GM12878 (cell line): ENCODE measurements around the gene LIM2. TPM values are rescaled to one million over a fixed set of nuclear protein-coding genes. Genes with fewer than 3 reads are reported as not detected.

Experiments
- NBN ChIP-seq: fragments of 450-650 bp; IDR thresholded peaks from 2 replicates; pipeline ENCODE4 v1.6.1; 2016
- RAD21 ChIP-seq: IDR thresholded peaks from 2 replicates; pipeline ENCODE4 v1.6.1; 2011; ENCODE audit warnings: mild to moderate bottlenecking, low read depth, low read length, moderate library complexity; ENCODE audit not compliant: insufficient read depth
- polyA plus RNA-seq, 11 experiments: library from polyadenylated mRNA; depleted of rRNA in 4 of 11; unstranded in 6 of 11; stranded (reverse) in 5 of 11; fragments of >200 nt; fragmentation: Nextera tagmentation in 4 of 11; fragmentation: Illumina TruSeq in 1 of 11; extraction: Ambion mirVana in 4 of 11; extraction: Trizol in 1 of 11; gene quantifications; 1 replicate in 1 of 11; 2 replicates in 10 of 11; pipeline versions ENCODE4 v1.2.1 to v1.2.3, GENCODE V29; 2011 to 2016; ENCODE audit warnings: inconsistent platforms in 2 of 11, missing spikeins in 2 of 11, low read depth in 1 of 11
- total RNA-seq, 4 experiments: library from RNA; depleted of rRNA in 3 of 4; stranded (reverse); fragments of >200 nt in 3 of 4; fragmentation: Illumina TruSeq in 1 of 4; extraction: Trizol in 1 of 4; gene quantifications; 2 replicates each; pipeline versions ENCODE4 v1.2.1 to v1.2.3, GENCODE V29; 2013 to 2021

The LIM2 gene
- total and polyA plus RNA-seq, 10 of the 15 experiments (the other 5 are each of a cell fraction or from before 2014, with no cell fraction given), result not detected

DNA sequence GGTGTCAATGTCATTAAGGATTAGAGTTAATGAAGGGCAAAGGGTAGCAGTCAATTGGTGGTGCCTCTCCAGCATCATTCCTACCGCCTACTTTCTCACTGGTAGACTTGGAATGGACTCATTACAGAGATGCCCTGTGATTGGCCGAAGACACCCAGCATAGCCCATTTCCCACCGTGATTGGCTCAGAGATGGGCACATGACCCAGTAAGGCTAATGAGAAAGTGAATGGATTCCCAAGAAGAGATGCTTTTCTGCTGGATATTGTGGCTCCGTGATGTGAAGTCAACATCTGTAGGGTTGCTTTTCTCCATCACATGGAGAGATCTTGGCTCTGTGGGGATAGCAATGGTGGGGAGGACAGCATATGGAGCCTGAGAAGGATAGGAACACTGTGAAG lies 57.4 kb downstream of the LIM2 start (continued):
- no peak for TF ChIP-seq NBN
- TF ChIP-seq RAD21, result no peak
- TF ChIP-seq, all 136 proteins: peak for 0

Other genes with a start within 250 kb of the LIM2 start
Only the 7 nearest of the 16 such genes appear.
- 0.16 and 0.23 TPM in 2 replicates for gene VSIG10L, start 45.8 kb downstream of the LIM2 start, total RNA-seq (2014; rRNA removed)
- gene VSIG10L, start 45.8 kb downstream of the LIM2 start, total RNA-seq (2014; rRNA removed; fragmentation: Illumina TruSeq; extraction: Trizol), result 0.18 and 0.27 TPM in 2 replicates
- 0.64 and 0.77 TPM in 2 replicates for gene VSIG10L, start 45.8 kb downstream of the LIM2 start, total RNA-seq (2021)
- 0.62 and 0.80 TPM in 2 replicates for gene VSIG10L, start 45.8 kb downstream of the LIM2 start, polyA plus RNA-seq (2011; rRNA removed)
- 0.59 and 0.62 TPM in 2 replicates for gene VSIG10L, start 45.8 kb downstream of the LIM2 start, polyA plus RNA-seq (2014; fragmentation: Illumina TruSeq; extraction: Trizol)
- under 1 TPM; 0.09 to 0.11 TPM for gene VSIG10L, start 45.8 kb downstream of the LIM2 start, polyA plus RNA-seq (2014; fragmentation: Nextera tagmentation; extraction: Ambion mirVana)
- 0.47 and 0.67 TPM in 2 replicates for gene VSIG10L, start 45.8 kb downstream of the LIM2 start, polyA plus RNA-seq (2014; rRNA removed)
- gene VSIG10L, start 45.8 kb downstream of the LIM2 start, polyA plus RNA-seq (2016; fragmentation: Nextera tagmentation; extraction: Ambion mirVana), result under 1 TPM; 0.40 to 0.93 TPM
- gene ETFB, start 21.6 kb downstream of the LIM2 start, total RNA-seq (2014; rRNA removed), result 75.9 and 82.7 TPM in 2 replicates
- 77.3 and 92.8 TPM in 2 replicates for gene ETFB, start 21.6 kb downstream of the LIM2 start, total RNA-seq (2014; rRNA removed; fragmentation: Illumina TruSeq; extraction: Trizol)
- gene ETFB, start 21.6 kb downstream of the LIM2 start, total RNA-seq (2021), result 129 and 133 TPM in 2 replicates
- 35.9 and 66.3 TPM in 2 replicates for gene ETFB, start 21.6 kb downstream of the LIM2 start, polyA plus RNA-seq (2011; rRNA removed)
- gene ETFB, start 21.6 kb downstream of the LIM2 start, polyA plus RNA-seq (2014; fragmentation: Illumina TruSeq; extraction: Trizol), result 5.2 and 33.4 TPM in 2 replicates
- gene ETFB, start 21.6 kb downstream of the LIM2 start, polyA plus RNA-seq (2014; fragmentation: Nextera tagmentation; extraction: Ambion mirVana), result 10 to 100 TPM; 15.1 to 50.1 TPM
- gene ETFB, start 21.6 kb downstream of the LIM2 start, polyA plus RNA-seq (2014; rRNA removed), result 108 and 126 TPM in 2 replicates
- 100 to 1,000 TPM; 142 to 166 TPM for gene ETFB, start 21.6 kb downstream of the LIM2 start, polyA plus RNA-seq (2016; fragmentation: Nextera tagmentation; extraction: Ambion mirVana)
- 0.38 and 0.62 TPM in 2 replicates for gene CLDND2, start 19.0 kb downstream of the LIM2 start, total RNA-seq (2014; rRNA removed)
- 0.28 and 0.45 TPM in 2 replicates for gene CLDND2, start 19.0 kb downstream of the LIM2 start, total RNA-seq (2014; rRNA removed; fragmentation: Illumina TruSeq; extraction: Trizol)
- gene CLDND2, start 19.0 kb downstream of the LIM2 start, total RNA-seq (2021), result 0.90 and 3.3 TPM in 2 replicates
- gene CLDND2, start 19.0 kb downstream of the LIM2 start, polyA plus RNA-seq (2011; rRNA removed), result 1.4 and 1.8 TPM in 2 replicates
- gene CLDND2, start 19.0 kb downstream of the LIM2 start, polyA plus RNA-seq (2014; fragmentation: Illumina TruSeq; extraction: Trizol), result not detected in 2 replicates
- gene CLDND2, start 19.0 kb downstream of the LIM2 start, polyA plus RNA-seq (2014; fragmentation: Nextera tagmentation; extraction: Ambion mirVana), result 1 to 10 TPM; 1.2 to 3.2 TPM
- 0.24 and 0.67 TPM in 2 replicates for gene CLDND2, start 19.0 kb downstream of the LIM2 start, polyA plus RNA-seq (2014; rRNA removed)
- gene CLDND2, start 19.0 kb downstream of the LIM2 start, polyA plus RNA-seq (2016; fragmentation: Nextera tagmentation; extraction: Ambion mirVana), result 1 to 10 TPM; 3.2 to 7.1 TPM
- gene NKG7, start 15.3 kb downstream of the LIM2 start, total RNA-seq (2014; rRNA removed), result 16.2 and 17.1 TPM in 2 replicates
- gene NKG7, start 15.3 kb downstream of the LIM2 start, total RNA-seq (2014; rRNA removed; fragmentation: Illumina TruSeq; extraction: Trizol), result 10.0 and 11.3 TPM in 2 replicates
- gene NKG7, start 15.3 kb downstream of the LIM2 start, total RNA-seq (2021), result 21.0 and 23.1 TPM in 2 replicates
- 5.2 and 14.4 TPM in 2 replicates for gene NKG7, start 15.3 kb downstream of the LIM2 start, polyA plus RNA-seq (2011; rRNA removed)
- gene NKG7, start 15.3 kb downstream of the LIM2 start, polyA plus RNA-seq (2014; fragmentation: Illumina TruSeq; extraction: Trizol), result 5.0 and 15.7 TPM in 2 replicates
- 10 to 100 TPM; 35.1 to 48.7 TPM for gene NKG7, start 15.3 kb downstream of the LIM2 start, polyA plus RNA-seq (2014; fragmentation: Nextera tagmentation; extraction: Ambion mirVana)
- 27.3 and 29.5 TPM in 2 replicates for gene NKG7, start 15.3 kb downstream of the LIM2 start, polyA plus RNA-seq (2014; rRNA removed)
- gene NKG7, start 15.3 kb downstream of the LIM2 start, polyA plus RNA-seq (2016; fragmentation: Nextera tagmentation; extraction: Ambion mirVana), result 10 to 100 TPM; 21.5 to 24.7 TPM
- 0.11 TPM in 1 of 2 replicates, not detected in the other for gene C19orf84, start 2.6 kb upstream of the LIM2 start, total RNA-seq (2014; rRNA removed)
- not detected in 2 replicates for gene C19orf84, start 2.6 kb upstream of the LIM2 start, total RNA-seq (2014; rRNA removed; fragmentation: Illumina TruSeq; extraction: Trizol)
- 0.21 and 0.29 TPM in 2 replicates for gene C19orf84, start 2.6 kb upstream of the LIM2 start, total RNA-seq (2021)
- gene C19orf84, start 2.6 kb upstream of the LIM2 start, polyA plus RNA-seq (2011; rRNA removed), result 0.08 TPM in 1 of 2 replicates, not detected in the other
- gene C19orf84, start 2.6 kb upstream of the LIM2 start, polyA plus RNA-seq (2014; fragmentation: Illumina TruSeq; extraction: Trizol), result 0.10 and 0.46 TPM in 2 replicates
- gene C19orf84, start 2.6 kb upstream of the LIM2 start, polyA plus RNA-seq (2014; fragmentation: Nextera tagmentation; extraction: Ambion mirVana), result not detected
- 0.15 TPM in 1 of 2 replicates, not detected in the other for gene C19orf84, start 2.6 kb upstream of the LIM2 start, polyA plus RNA-seq (2014; rRNA removed)
- gene C19orf84, start 2.6 kb upstream of the LIM2 start, polyA plus RNA-seq (2016; fragmentation: Nextera tagmentation; extraction: Ambion mirVana), result under 1 TPM; 0.09 to 0.35 TPM
- gene SIGLEC10, start 29.7 kb upstream of the LIM2 start, total RNA-seq (2014; rRNA removed), result 11.3 and 13.0 TPM in 2 replicates
- 7.0 and 7.7 TPM in 2 replicates for gene SIGLEC10, start 29.7 kb upstream of the LIM2 start, total RNA-seq (2014; rRNA removed; fragmentation: Illumina TruSeq; extraction: Trizol)
- 12.2 and 13.3 TPM in 2 replicates for gene SIGLEC10, start 29.7 kb upstream of the LIM2 start, total RNA-seq (2021)
- gene SIGLEC10, start 29.7 kb upstream of the LIM2 start, polyA plus RNA-seq (2011; rRNA removed), result 1.4 and 2.3 TPM in 2 replicates
- gene SIGLEC10, start 29.7 kb upstream of the LIM2 start, polyA plus RNA-seq (2014; fragmentation: Illumina TruSeq; extraction: Trizol), result 13.0 and 16.8 TPM in 2 replicates
- 1 to 10 TPM; 2.5 to 3.0 TPM for gene SIGLEC10, start 29.7 kb upstream of the LIM2 start, polyA plus RNA-seq (2014; fragmentation: Nextera tagmentation; extraction: Ambion mirVana)
- 12.9 and 14.8 TPM in 2 replicates for gene SIGLEC10, start 29.7 kb upstream of the LIM2 start, polyA plus RNA-seq (2014; rRNA removed)
- 1 to 10 TPM; 7.5 to 7.9 TPM for gene SIGLEC10, start 29.7 kb upstream of the LIM2 start, polyA plus RNA-seq (2016; fragmentation: Nextera tagmentation; extraction: Ambion mirVana)
- not detected in 2 replicates for gene SIGLEC8, start 70.5 kb upstream of the LIM2 start, total RNA-seq (2014; rRNA removed)
- gene SIGLEC8, start 70.5 kb upstream of the LIM2 start, total RNA-seq (2014; rRNA removed; fragmentation: Illumina TruSeq; extraction: Trizol), result not detected in 2 replicates
- gene SIGLEC8, start 70.5 kb upstream of the LIM2 start, total RNA-seq (2021), result not detected in 2 replicates
- gene SIGLEC8, start 70.5 kb upstream of the LIM2 start, polyA plus RNA-seq (2011; rRNA removed), result not detected in 2 replicates
- gene SIGLEC8, start 70.5 kb upstream of the LIM2 start, polyA plus RNA-seq (2014; fragmentation: Illumina TruSeq; extraction: Trizol), result not detected in 2 replicates
- not detected for gene SIGLEC8, start 70.5 kb upstream of the LIM2 start, polyA plus RNA-seq (2014; fragmentation: Nextera tagmentation; extraction: Ambion mirVana)
- gene SIGLEC8, start 70.5 kb upstream of the LIM2 start, polyA plus RNA-seq (2014; rRNA removed), result not detected in 2 replicates
- gene SIGLEC8, start 70.5 kb upstream of the LIM2 start, polyA plus RNA-seq (2016; fragmentation: Nextera tagmentation; extraction: Ambion mirVana), result not detected